ENCODE results near the gene KAT8. TPM values are rescaled to one million over a fixed set of nuclear protein-coding genes. Genes with fewer than 3 reads are reported as not detected.
"Not testable (repeated sequence)": the region's sequence is repeated elsewhere in the genome, so short reads cannot be mapped to it uniquely, and the experiment has no call there.

The KAT8 gene
- total RNA-seq, 1 donor from 2014 or later, result 30.3 TPM

DNA sequence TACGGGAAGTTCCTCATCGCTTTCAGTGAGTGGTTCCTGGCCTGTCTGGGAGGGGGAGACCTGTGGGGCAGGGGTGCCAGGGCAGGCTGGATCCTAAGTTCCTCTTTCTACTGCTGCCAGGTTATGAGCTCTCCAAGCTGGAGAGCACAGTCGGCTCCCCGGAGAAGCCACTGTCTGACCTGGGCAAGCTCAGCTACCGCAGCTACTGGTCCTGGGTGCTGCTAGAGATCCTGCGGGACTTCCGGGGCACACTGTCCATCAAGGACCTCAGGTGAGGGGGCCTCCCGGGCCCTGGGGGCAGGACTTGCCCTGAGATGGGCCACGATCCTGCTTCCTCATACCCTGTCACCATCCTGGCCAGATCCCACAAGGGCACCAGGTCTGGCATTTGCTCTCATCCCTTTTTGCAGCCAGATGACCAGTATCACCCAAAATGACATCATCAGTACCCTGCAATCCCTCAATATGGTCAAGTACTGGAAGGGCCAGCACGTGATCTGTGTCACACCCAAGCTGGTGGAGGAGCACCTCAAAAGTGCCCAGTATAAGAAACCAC lies 12.9 kb downstream of the KAT8 start:
- DNase-seq (ENCODE audit: low read depth in 2 of 2), result no peak

DNA sequence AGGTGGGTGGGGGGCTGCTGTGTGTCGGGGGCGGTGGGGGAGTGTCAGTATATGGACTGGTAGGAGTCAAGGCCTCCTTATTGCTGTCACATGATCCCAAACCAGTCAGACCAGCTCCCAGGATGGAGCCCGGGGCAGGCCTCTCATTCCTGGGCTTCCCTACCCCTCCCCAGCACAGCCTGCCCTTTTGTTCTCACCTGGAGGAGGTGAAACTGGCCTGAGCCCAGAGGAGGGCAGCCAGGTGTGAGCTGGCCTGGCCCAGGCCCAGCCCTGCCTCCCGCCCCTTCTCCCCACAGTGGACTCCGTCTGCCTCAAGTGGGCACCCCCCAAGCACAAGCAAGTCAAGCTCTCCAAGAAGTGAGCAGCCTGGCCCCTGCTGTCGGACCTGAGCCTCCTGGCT lies 13.4 kb downstream of the KAT8 start:
- DNase-seq (ENCODE audit: low read depth in 2 of 2), result no peak

DNA sequence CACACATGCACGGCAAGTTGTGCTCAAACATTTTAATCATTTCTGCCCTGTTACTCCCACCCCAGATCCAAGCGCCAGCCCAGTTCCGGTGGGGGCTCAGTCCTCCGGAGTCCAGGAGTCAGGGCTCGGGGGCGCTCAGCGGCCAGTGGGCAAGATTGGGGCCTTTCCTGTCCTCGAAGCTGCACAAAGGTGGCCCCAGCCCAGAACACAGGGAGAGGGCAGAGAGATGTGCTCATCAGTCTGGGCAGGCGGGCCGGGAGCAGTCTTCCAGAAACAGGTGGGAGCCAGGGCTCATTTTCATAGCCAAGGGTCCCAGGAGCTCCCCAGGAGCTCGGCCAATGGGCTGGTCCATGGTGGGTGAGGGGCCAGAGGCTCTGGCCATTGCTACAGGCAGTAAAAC lies 14.0 kb downstream of the KAT8 start:
- DNase-seq (ENCODE audit: low read depth in 2 of 2), result no peak

DNA sequence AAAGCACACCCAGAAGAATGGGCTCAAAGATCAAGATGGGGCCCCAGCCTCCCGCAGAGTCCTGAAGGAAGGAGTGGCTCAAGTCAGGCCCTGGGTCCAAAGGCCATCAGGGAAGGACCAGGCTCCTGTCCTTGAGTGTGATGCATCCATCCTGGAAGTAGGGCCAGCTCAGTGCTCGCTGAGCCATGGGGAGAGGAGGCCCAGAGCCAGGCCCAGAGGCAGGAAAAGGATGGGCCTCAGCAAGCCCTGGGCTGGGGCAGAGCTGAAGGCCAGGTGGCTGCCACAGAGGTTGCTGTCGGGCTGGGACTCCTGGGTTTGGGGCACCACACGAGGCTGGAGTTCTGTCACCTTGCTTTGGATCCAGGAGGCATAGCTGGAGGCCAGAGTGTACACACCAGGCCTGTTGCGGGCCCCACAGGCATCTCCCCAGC lies 14.4 kb downstream of the KAT8 start:
- no peak for DNase-seq (ENCODE audit: low read depth in 2 of 2)

DNA sequence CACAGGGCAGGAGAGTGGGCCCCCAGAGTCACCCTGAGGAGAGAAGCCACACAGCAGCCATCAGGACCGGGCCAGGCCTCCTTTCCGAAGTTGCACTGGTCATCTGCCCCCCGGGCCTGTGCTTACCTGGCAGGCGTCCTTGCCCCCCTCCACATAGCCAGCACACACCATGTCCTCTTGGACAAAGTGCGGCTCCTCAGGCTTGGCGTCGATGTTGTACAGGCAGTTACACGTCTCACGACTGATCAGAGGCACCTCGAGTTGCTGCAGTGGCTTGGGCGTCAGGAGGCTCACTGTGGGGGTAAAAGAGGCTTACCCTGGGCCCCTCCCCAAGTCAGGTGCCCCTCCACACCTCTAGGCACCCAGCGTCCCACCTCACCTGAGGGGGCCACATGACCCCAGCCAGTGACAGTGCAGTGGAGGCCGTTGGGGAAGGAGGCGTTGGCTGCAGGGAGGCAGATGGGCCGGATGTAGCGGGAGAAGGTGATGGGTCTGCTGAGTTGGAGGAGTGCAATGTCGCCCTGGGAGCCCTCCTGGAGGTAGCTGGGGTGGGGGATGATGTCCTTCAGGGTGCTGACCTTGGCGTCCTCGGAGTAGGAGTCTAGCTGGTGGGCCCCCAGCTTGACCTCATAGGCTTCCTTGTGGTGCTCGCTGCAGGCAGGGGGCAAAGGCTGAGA lies 15.0 kb downstream of the KAT8 start:
- DNase-seq (ENCODE audit: low read depth in 2 of 2), result no peak

DNA sequence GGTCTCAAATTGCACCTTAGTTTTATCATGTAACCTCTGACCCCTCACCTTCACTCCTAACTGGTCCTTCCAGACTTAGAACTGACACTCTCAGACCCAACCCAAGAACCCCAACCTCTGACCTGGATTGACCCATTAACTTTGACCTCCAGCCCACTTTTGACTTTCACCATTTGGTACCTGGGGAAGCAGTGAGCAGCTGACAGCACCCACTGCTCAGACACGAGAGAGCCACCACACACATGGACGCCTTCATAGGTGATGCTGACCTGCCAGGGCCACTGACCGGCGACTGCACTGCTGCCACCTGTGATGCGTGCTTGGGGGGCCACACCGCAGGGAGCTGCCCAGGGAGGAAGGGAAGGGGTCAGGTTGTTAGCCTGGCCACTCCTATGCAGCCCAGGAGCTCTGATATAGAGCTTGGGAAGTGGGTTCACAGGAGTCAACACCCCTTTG lies 15.6 kb downstream of the KAT8 start:
- no peak for DNase-seq (ENCODE audit: low read depth in 2 of 2)

DNA sequence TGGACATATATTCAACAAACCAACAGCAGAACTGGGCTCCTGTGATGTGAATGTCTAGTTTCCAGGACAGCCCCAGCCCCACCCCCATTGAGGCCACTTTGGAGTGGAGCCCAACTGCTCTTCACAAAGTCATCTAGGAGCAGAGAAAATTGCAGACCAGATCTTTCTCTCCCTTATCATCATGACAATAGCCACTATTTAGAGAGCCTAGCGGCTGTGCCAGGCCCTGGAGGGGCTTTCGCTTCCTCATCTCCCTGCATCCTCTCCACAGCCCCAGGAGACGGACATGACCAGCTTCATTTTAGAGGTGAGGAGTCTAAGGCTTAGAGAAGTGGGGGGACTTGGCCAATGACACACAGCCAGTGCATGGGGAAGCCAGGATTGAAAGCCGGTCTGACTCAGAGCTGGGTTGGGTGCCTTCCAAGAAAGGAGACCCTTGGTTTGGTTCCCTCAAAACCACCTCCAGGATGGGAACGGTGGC lies 16.7 kb downstream of the KAT8 start:
- DNase-seq (ENCODE audit: low read depth in 2 of 2), result no peak

DNA sequence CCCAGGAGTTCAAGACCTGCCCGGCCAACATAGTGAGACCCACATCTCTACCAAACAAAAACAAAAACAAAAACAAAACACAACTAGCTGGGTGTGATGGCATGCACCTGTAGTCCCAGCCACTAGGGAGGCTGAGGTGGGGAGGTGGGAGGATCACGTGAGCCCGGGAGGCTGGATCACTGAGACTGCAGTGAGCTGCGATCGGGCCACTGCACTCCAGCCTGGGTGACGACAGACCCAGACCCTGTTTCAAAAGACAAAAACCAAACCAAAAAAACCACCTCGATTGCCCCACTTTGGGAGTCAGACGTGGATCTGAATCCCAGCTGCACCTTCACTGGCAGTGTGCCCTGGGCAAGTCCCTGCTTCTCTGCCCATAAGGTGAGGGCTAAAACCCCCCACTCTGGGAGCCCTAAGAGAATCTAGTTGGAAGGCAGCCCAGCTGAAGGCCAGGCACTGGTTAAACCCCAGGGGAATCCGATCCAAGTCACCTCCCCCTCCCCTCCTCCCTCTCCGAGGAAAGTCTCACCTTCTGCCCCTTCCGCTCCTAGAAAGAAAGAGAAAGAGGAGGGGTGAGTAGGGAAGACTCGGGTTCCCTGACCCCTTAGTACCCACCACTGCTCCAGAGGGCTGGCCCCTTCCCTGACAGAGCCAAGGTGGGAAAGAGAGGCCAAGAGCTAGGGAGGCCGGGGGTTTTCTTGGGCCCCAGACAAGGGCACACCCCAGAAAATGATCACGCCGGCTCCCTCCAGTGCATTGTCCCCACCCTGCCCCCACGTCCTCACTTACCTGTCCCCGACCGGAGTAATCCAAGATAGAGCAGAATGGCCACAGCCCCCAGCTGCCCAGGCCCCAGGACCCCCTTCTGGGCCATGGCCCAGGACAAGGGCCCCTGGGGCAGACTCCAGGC lies 17.4 kb downstream of the KAT8 start:
- DNase-seq (ENCODE audit: low read depth in 2 of 2), result no peak

DNA sequence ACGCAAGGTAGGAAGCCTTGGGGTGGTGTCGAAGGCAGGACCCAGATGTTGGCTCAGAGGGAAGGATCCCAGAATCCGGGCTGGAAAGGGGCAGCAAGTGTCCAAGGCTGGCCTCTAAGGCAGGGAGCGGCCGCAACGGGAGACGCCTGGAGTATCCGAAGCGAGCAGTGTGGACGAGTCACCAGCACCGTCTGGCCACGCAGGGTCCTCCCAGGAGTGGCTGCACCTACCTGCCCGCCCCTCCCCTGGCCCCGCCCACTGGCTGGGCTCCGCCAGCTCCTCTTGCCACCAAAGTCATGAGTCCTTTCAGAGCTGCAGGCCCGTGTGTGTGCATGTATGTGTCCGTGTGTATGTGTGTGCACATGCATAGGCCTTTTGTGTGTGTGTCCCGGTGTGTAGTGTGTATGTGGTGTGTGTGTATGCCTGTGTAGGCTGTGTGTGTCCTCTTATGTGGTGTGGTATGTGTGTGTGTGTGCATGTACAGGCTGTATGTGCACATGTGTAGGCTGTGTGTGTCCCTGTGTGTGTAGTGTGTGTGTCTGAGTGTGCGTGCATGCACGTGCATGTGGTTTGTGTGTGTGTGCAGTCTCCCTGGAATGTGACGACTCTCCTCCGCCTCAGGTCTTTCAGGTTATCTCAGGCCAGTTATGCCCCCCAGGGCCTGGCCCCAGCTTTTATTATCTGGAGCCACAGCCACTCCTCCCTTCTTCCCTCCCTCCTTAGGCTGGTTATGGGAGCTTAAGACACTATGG lies 18.2 kb downstream of the KAT8 start, which contains the start of gene PRSS8:
TSS of gene PRSS8 (minus strand) at position 193 of the 752 bp plus-strand sequence. CDS start 229 bp downstream, outside the sequence.
- DNase-seq (ENCODE audit: low read depth in 2 of 2), result no peak

DNA sequence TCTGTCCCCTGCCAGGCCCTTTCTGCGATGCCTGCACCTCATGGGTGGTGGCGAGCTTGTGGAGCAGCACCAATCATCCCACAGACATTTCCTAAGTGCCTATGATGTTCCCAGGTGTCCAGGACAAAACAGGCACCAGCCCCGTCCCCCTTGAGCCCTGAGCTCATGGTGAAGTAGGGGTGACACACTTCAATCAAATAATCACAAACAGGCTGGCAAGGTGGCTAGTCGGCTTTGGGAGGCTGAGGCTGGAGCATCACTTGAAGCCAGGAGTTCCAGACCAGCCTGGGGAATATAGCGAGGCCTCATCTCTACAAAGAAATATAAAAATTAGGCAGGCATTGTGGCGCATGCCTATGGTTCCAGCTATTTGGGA lies 18.8 kb downstream of the KAT8 start:
- DNase-seq (ENCODE audit: low read depth in 2 of 2), result no peak

DNA sequence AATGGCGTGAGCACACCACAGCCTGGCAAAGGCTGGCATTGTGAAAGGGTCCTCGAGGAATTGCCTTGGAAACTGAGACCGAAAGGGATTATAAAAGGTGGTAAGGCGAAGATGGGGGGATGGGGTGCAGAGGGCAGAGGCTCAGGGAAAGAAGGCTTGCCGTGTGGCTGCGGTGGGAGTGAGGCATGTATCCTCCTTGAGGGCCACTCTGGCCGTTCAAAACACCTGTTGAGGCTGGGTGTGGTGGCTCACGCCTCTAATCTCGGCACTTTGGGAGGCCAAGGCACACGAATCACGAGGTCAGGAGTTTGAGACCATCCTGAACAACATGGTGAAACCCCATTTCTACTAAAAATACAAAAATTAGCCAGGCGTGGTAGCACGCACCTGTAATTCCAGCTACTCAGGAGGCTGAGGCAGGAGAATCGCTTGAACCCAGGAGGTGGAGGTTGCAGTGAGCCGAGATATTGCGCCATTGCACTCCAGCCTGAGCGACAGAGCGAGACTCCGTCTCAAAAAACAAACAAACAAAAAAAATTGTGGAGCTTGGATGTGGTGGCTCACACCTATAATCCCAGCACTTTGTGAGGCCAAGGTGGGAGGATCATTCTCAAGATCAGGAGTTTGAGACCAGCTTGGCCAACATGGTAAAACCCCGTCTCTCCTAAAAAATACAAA lies 19.5 kb downstream of the KAT8 start:
- DNase-seq (ENCODE audit: low read depth in 2 of 2), result not testable (repeated sequence)

DNA sequence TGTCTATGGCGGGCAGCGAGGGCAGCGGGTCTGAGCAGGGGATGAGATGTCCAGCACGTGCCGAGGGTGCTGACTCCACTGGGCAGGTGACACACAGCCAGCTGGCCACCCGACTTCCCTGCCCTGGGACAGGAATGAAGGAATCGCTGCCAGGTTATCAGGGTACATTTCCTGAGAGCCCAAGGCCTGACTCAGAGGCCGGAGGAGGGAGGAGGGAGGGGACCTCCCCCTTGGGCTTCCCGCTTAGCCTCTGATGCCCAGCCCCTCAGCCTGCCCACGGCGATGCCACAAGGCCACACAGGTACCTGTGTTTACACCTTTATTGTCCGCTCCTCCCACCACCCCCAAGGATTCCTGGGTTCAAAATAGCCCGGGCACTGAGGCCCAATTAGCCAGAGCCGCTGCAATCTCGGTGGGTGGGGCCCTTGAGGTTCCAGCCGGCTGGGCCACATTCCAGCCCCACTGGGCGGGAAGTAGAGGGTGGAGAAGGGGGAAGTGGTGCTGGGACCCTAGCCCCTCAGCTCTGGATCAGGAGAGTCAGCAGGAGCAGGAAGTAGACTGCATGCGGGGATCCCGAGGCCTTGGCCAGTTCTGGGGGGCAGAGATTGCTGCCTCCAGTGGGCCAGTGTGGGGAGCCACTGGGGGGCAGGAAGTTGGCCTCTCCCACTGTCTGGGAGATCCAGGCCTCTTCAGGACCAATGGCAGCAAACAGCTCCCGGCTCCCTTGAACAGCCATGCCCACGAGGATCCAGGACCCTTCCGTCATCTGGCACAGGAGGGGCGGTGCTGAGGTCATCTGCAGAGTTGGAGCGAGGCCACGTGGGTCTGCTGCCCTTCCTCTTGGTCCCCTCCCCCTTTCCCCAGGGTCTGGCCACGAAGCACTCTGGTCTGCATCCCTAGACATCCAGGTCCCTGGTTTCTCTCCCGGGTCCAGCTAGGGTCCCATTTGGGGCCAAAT lies 21.4 kb downstream of the KAT8 start:
- DNase-seq (ENCODE audit: low read depth in 2 of 2), result peak in 1 of 2 donors; percentile 74

DNA sequence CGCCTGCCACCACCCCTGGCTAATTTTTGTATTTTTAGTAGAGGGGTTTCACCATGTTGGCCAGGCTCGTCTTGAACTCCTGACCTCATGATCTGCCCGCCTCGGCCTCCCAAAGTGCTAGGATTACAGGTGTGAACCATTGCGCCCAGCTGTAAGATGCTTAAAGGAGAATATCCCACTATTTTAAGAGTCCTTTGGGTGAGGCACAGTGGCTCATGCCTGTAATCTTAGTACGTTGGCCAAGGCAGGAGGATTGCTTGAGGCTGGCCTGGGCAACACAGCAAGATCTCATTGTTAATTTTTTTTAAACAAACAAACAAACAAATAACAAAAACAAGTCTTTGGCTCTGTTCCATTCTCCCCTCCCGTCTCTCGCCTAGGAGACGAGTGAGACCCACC lies 23.6 kb downstream of the KAT8 start:
- not testable (repeated sequence) for DNase-seq (ENCODE audit: low read depth in 2 of 2)

DNA sequence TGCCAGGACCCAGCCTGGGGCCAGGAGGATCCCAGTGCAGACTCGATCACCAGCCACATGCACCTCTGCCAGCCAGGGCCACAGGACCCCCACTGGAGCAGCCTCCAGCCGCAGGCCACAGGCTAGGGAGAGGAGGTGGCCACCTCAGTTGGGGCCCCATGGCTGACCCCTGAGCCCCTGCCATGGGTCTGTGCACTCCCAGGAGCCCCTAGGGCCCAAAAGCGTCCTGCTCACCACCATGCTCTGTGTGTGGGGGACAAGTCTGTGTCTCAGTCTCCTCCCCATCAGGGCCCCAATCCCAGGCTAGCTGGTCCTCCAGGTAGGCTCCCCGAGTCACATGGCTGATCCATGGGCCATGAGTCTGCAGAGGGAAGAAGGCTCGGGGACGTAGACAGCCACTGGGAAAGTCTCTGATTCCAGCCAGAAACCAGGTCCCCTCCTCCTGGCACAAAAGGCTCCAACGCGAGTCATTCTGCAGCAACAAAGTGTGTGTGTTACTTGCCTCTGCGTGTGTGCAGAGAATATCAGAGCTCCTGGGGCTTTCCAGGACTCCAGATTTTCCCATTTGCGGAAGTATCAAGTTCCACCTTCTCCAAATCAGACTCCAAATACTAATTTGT lies 24.1 kb downstream of the KAT8 start:
- DNase-seq (ENCODE audit: low read depth in 2 of 2), result peak in 1 of 2 donors; percentile 70

DNA sequence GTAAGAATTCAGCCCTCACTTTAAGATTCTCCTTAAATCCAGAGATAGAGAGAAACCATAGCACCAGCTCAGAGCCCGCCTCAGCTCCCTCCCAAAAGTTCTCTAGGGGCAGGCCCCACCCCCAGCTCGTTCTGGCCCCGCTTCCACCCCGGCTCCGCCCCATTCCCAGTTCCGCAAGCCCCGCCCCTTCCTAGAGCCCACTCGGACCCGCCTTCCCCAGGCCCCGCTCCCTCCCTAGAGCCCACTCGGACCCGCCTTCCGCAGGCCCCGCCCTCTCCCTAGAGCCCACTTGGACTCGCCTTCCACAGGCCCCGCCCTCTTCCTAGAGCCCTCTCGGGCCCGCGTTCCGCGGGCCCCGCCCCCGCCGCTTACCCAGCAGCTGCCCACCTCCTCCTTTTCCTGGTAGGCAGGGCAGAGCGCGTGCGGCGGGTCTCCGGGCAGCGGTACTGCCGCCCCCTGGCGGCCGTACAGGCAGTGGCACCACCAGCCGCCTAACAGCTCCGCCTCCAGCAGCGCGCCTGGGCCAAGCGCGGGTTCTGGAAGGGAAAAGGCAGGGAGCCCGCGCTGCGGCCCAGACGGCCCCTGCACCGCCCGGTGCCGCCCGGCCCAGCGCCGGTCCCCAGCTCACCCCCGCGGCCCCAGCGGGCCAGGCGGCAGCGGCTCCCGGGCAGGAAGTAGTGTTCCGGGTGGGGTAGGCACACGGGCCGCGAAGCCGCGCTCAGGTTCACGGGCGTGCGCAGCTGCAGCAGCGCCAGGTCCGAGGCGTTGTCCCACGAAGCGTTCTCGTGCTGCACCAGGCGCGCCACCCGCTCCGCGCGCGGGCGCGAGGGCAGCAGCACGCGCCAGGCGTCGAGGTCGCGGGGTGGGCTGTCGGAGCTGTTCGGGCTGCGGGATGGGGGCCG lies 24.9 kb downstream of the KAT8 start:
- peak; percentile 95 to 99 for DNase-seq (ENCODE audit: low read depth in 2 of 2)

DNA sequence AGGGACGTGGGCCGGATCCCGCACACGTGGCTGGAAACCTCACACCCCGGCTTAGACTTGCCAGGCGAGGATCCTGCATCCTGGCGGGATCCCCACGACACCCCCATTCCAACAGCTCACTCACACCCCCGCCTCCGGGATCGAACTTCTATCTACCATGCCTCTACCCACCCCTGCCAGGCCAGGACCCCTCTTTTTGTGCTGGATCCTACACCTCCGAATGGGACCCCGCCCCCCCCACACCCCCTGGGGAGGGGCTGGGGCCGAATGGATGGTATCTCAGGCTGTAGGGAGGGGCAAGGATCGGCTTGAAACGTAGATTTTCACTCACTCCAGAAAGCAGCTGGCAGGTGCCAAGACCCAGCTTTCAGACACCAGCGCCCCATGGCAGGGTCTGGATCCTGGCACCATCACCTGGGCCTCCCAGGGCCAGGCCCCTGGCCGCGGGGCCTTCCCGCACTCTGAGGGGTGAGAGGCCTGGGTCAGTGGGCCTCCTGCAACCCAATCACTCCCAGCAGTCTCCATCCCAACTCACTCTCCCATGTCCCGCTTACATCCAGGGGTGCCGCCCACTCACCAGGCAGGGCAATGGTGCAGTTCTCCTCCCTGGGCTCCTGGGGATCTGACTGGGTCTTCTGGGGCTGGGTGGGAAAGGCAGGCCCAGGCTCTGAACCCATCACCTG lies 25.7 kb downstream of the KAT8 start:
- no peak for DNase-seq (ENCODE audit: low read depth in 2 of 2)

DNA sequence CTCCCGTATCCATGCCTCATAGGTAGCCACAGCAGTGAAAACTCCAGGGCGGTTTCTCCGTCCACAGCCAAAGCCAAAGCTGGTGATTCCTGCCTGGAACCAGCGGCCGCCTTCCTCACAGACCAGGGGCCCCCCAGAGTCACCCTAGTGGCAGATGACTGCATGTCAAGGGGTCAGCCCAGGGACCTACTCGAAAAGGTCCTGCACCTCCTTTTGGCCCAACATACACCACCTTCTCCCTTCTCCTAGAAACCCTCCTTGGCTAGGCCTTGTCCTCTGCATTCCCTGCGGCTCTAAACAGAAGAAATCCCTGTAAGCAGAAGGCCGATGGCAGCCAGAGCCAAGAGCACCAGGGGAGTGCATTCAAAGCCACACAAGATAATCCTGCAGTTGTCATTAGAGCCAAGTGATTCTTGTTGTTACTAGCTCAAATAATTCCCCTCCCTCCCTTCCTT lies 26.3 kb downstream of the KAT8 start:
- no peak for DNase-seq (ENCODE audit: low read depth in 2 of 2)
